GM23338 (cell line): ENCODE data around the gene FLT3.

ENCODE experiments used
- CREB1 ChIP-seq: fragments of 250-450 bp; sonication (Bioruptor Pico); IDR thresholded peaks from 2 replicates; pipeline ENCODE4 v1.5.0; 2020; ENCODE audit warnings: low read depth, mild to moderate bottlenecking, moderate library complexity
- CTCF ChIP-seq, 2 experiments: fragments of 200-600 bp in 1 of 2; sonication (generic) in 1 of 2; conservative IDR thresholded peaks; 2 replicates each; pipeline versions ENCODE4 v1.5.1 to v1.6.1; 2016 to 2017; ENCODE audit warnings: antibody characterized with exemption in 2 of 2, low read depth in 2 of 2, mild to moderate bottlenecking in 2 of 2, moderate library complexity in 1 of 2
- EZH2 ChIP-seq: fragments of 200-600 bp; sonication (generic); IDR thresholded peaks from one replicate; pipeline ENCODE4 v1.8.0; 2017; ENCODE audit warnings: antibody characterized with exemption, mild to moderate bottlenecking, low read depth; ENCODE audit not compliant: unreplicated experiment
- EZH2phosphoT487 ChIP-seq: fragments of 200-600 bp; sonication (generic); IDR thresholded peaks from one replicate; pipeline ENCODE4 v1.8.1; 2018; ENCODE audit warnings: antibody characterized with exemption; ENCODE audit not compliant: unreplicated experiment
- JUNB ChIP-seq: IDR thresholded peaks from one replicate; pipeline ENCODE4 v1.6.1; 2016; ENCODE audit warnings: antibody characterized with exemption; ENCODE audit not compliant: unreplicated experiment
- POLR2AphosphoS5 ChIP-seq: IDR thresholded peaks from 2 replicates; pipeline ENCODE4 v1.6.1; 2016; ENCODE audit warnings: antibody characterized with exemption, low read depth
- ZNF114 ChIP-seq: fragments of 250-450 bp; sonication (Bioruptor Pico); IDR thresholded peaks from 2 replicates; pipeline ENCODE4 v1.5.0; 2020; ENCODE audit warnings: mild to moderate bottlenecking, moderate library complexity

GRCh38 chr13:28010046-28010445 is 90.3 kb downstream of the FLT3 start:
- TF ChIP-seq JUNB (no peak), CTCF (conservative IDR thresholded peaks at IDR 0.05; ENCODE audit: low read depth in 2 of 2) (no peak), EZH2 (no peak), CREB1 (CRISPR knock-in tag) (no peak), POLR2AphosphoS5 (no peak), ZNF114 (CRISPR knock-in tag) (no peak), EZH2phosphoT487 (no peak)
